ENCODE data around the gene SCGB3A2.

The SCGB3A2 gene, protein sequence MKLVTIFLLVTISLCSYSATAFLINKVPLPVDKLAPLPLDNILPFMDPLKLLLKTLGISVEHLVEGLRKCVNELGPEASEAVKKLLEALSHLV

DNA sequence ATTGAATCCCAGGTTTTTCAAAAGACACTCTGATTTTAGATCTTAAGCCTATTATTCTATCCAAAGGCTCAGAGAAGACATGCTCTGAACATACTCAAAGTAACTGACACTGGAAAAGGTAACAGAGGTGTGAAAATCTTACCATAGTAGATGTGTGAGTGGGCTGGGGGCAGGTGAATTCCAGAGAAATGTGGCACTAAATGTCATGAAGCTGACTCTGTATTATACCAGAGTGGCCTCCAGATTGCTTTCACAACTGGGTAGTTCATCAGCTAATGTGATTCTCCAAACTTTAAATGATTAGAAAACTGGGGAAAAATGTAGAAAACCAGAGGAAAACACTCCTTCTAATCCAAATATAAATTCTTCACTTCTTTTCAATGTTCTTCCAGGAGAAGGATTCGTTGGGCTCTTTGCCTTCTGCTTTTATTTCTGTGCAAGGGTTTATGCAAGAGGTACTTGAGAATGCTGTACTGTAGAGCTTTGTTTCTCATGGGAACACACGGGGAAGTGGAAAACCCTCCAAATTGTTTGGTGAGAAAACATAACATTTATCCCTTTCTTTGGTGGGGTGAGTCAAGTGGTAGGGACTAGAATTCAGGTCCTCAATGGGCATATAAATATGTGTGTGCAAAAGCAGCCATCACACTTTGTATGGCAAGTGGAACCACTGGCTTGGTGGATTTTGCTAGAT, at the start of gene SCGB3A2:
Gene SCGB3A2, plus strand, starts transcription at position 646 of the 694 bp plus-strand sequence. CDS start 93 bp downstream, outside the sequence.
- TF ChIP-seq, protein P1, sequence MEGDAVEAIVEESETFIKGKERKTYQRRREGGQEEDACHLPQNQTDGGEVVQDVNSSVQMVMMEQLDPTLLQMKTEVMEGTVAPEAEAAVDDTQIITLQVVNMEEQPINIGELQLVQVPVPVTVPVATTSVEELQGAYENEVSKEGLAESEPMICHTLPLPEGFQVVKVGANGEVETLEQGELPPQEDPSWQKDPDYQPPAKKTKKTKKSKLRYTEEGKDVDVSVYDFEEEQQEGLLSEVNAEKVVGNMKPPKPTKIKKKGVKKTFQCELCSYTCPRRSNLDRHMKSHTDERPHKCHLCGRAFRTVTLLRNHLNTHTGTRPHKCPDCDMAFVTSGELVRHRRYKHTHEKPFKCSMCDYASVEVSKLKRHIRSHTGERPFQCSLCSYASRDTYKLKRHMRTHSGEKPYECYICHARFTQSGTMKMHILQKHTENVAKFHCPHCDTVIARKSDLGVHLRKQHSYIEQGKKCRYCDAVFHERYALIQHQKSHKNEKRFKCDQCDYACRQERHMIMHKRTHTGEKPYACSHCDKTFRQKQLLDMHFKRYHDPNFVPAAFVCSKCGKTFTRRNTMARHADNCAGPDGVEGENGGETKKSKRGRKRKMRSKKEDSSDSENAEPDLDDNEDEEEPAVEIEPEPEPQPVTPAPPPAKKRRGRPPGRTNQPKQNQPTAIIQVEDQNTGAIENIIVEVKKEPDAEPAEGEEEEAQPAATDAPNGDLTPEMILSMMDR (IDR thresholded peaks at IDR 0.05; ENCODE audit: insufficient read depth, missing control alignments): no peak
- FAIRE-seq (no peak), DNase-seq (ENCODE audit: insufficient read length, low spot score) (no peak)

DNA sequence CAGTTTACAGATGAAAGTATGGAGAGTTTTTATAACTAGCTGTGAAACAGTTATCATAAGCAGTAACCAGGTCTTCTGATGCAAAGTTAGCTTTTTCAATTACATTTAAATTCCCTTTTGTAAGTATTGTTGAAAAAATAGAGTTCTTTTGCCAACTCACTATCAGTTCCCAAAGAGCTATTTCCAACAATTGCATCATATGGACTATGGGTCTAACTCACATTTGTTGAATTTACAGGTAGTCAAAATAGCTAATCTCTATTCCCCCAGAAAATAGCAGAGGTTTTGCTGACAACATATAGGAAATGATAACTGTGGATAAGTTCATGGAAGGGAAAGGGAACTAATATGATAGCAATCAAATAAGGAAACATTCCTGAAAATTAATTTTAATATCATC, 48.5 kb upstream of the SCGB3A2 start:
- DNase-seq (ENCODE audit: insufficient read length, low spot score) (no peak), FAIRE-seq (no peak)
- TF ChIP-seq, protein P1 (IDR thresholded peaks at IDR 0.05; ENCODE audit: insufficient read depth, missing control alignments): no peak

DNA sequence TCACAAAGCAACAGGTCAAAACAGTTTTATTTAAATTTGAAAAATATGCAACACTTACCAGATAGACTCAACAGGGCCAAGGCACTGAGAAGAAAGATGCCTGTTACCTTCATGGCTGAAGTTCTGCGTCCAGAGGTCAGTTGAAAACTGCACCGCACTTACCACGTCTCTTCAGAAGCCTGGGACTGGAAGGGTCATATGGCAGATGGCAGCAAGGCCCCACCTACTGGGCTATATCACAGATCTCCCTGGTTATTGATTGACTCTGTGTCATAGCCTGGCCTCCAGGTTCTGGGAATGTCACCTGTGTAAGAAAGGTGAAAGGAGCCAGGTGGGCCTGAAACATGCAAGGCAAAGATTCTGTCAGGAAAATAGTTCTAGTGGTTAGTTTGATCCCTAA, 47.0 kb upstream of the SCGB3A2 start, which contains the start of gene SPINK1:
Gene SPINK1, minus strand, starts transcription at position 207 of the 400 bp plus-strand sequence. Its CDS starts 94 bp downstream, at position 113.
- TF ChIP-seq, protein P1 (IDR thresholded peaks at IDR 0.05; ENCODE audit: insufficient read depth, missing control alignments): no peak
- no peak for DNase-seq (ENCODE audit: insufficient read length, low spot score)
- no peak for FAIRE-seq

DNA sequence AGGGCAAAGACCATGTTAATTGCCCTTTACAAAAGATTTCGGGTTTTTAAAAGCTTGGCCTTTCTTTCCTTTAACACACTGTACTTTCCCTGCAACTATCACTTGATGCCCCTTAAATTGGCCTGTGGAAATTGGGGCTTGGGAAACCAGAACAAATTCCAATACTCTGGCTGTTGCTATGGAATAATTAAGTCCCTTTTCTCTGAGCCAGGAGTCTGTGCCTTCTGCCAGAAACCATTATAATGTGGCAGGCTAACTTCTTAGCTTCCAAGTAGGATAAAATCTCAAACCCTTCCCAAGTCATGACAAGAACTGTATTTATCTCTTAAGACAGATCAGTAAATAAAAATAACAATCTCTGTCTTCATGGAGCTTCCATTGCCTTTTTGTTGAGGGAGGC, 46.0 kb upstream of the SCGB3A2 start:
- no peak for DNase-seq (ENCODE audit: insufficient read length, low spot score)
- no peak for FAIRE-seq
- TF ChIP-seq, protein P1 (IDR thresholded peaks at IDR 0.05; ENCODE audit: insufficient read depth, missing control alignments): no peak

DNA sequence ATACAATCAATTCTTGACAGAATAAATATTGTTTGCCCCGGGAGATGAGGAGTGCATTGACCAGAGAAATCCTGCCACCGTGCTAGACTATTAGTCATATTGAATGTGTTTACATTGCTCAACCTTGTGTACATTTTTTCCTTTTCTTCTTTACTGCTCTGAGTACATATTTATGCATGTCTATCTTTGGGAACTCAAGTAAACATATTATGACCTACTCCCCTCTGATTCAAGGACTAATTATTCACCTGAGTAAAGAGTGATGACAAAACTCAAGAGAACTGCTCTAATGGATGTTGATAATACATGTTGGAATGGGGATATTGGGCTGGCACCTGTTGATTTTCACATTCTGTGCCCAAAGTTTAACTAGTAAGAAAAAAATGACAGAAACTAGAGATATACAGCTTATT, 43.1 kb upstream of the SCGB3A2 start:
- DNase-seq (ENCODE audit: insufficient read length, low spot score) (no peak), FAIRE-seq (no peak)
- TF ChIP-seq, protein P1 (IDR thresholded peaks at IDR 0.05; ENCODE audit: insufficient read depth, missing control alignments): no peak

DNA sequence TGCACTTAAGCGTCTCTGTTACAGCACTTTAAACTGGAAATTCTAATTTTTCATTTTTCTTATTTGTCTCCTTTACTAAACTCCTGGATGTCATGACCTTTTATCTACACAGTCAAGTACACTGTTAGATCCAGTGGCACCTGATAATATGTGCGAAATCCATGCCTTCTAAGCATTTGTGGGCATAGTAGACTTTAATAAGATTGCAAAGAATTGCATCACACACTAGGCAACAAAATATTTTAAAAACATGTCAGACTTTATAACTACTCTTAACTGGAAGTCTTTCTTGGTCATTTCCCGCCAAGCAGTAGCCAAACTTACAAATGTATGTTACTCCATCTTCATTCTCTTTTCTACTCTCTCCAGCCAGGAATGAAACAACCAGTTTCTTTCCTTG, 42.1 kb upstream of the SCGB3A2 start:
- FAIRE-seq (no peak), DNase-seq (ENCODE audit: insufficient read length, low spot score) (no peak)
- TF ChIP-seq, protein P1 (IDR thresholded peaks at IDR 0.05; ENCODE audit: insufficient read depth, missing control alignments): no peak

DNA sequence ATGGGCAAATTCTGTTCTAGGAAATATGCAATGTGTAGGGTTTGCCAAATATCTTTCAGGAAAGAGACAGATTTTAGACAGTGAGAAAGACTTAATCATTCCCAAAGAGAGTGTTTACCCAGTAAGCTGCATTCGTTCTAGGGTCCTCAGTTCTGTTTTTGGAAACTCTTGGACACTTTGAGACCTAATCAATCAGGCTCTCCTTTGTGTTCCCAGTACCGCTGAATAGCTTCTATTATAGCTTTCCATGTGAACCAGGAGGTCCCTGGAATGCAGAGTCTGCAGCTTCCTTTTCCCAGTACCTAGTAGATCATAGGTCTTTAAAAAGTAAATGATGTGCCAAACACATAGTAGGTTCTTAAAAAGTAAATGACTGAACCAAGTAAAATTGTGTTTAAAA, 35.6 kb upstream of the SCGB3A2 start:
- FAIRE-seq (no peak), DNase-seq (ENCODE audit: insufficient read length, low spot score) (no peak)

More for the DNA sequence above, 35.6 kb upstream of the SCGB3A2 start:
- TF ChIP-seq, protein P1 (IDR thresholded peaks at IDR 0.05; ENCODE audit: insufficient read depth, missing control alignments): no peak

Data from D721Med (cell line).